Activated naive CD4-positive, alpha-beta T cell treated with Interleukin-2 at 50 U/mL for 16 hours (primary cell): Measurements from ENCODE around the gene DGCR2.
"Not testable (repeated sequence)": the region's sequence is repeated elsewhere in the genome, so short reads cannot be mapped to it uniquely, and the experiment has no call there.

Source experiments
- DNase-seq: peaks from one replicate; pipeline ENCODE4 v3.0.0-alpha.2; 2020

DGCR2 gene

DNA sequence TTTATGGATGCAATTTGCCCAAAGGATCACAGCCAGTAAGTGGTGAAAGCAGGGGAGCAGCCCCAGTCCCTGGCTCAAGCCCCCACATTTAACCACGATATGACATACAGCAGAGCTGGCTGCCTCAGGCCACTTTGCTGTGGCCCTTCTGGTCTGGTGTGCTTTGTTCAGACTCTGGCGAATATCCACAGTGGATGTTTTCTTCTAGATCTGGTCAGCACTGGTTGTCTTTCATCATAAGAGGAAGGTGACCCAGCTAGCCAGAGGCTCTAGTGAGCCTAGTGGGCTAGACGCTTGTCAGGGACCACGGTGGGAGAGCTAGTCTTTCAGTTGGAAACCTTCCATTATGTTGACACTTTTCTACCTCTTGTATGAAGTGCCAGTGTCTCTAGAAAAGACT is 42.5 kb downstream of the DGCR2 start:
- no peak for DNase-seq

DNA sequence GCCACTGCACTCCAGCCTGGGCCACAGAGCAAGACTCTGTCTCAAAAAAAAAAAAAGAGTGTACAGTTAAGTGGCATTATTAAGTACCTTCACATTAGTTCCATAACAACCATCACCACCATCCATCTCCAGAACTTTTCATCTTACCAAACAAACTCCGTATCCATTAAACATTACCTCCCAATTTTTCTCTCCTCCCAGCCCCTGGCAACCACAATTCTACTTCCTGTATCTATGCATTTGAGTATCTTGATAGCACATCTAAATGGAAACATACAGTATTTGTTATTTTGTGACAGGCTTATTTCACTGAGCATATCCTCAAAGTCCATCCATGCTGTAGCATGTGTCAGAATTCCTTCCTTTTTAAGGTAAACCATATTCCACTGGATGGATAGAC is 46.8 kb downstream of the DGCR2 start:
- DNase-seq: no peak

DNA sequence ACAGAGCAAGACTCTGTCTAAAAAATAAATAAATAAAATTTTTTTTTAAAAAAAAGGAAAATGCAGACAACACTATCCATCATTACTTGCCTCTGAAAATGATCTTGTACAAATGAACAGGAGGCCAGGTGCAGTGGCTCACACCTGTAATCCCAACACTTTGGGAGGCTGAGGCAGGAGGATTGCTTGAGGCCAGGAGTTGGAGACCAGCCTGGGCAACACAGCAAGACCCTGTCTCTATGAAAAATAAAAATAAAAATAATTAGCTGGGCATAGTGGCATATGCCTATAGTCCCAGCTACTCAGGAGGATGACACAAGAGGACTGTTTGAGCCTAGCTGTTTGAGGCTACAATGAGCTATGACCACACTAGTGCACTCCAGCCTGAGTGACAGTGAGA is 49.4 kb downstream of the DGCR2 start:
- not testable (repeated sequence) for DNase-seq

- no peak for DNase-seq
These were observed 51.6 kb downstream of the DGCR2 start for GRCh38 chr22:19070397-19071169.

GRCh38 chr22:19069451-19069850 is 52.8 kb downstream of the DGCR2 start:
- no peak for DNase-seq

GRCh38 chr22:19068784-19069271 is 53.4 kb downstream of the DGCR2 start:
- DNase-seq: no peak

DNA sequence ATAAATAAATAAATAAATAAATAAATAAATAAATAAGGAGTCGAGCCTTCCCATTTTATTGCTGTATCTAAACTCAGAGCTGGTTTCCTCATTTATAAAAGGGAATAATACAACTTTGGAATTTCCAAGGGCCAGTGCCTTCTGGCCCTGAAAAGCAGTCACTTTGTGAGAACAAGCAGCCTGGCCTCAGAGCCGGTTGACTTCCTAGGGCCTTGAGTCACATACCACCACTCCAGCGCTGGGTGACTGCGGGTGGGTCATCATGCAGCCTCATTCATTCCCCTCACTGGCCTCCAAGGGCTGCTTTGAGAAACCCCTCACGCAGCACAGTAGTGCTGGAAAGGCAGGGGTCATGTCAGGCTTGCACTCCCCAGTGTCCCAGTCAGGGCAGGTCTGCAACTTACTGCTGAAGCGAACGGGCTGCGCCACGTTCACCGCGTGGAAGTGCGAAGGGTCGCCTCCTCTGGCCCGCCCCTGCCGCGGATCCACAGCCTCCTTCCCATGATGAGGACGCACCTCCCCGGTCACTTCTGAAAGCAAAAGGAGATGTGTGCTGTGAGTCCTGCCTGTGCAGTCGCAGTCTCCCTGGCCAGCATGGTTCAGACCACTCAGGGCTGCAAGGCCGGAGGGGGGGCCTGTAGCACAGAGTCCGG is 54.4 kb downstream of the DGCR2 start:
- no peak for DNase-seq

GRCh38 chr22:19066531-19067271 is 55.5 kb downstream of the DGCR2 start:
- DNase-seq: no peak

DNA sequence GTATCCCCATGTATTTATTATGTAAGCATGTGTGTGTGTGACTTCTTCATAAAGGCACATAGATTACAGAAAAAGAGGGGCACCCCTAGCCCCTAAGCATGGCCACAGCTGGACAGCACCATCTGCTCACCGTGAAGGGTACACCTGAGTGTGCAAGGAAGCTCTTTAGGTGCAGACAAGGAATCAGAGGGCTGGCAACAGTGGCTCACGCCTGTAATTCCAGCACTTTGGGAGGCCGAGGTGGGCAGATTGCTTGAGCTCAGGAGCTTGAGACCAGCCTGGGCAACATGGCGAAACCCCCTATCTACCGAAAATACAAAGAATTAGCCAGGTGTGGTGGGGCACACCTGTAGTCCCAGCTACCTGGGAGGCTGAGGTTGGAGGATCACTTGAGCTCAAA is 56.3 kb downstream of the DGCR2 start:
- no peak for DNase-seq

- no peak for DNase-seq
These were observed 56.8 kb downstream of the DGCR2 start for GRCh38 chr22:19065298-19065859.

- no peak for DNase-seq
These were observed 57.7 kb downstream of the DGCR2 start for GRCh38 chr22:19064354-19065054.

- DNase-seq: no peak
These were observed 58.4 kb downstream of the DGCR2 start for GRCh38 chr22:19063581-19064353.

DNA sequence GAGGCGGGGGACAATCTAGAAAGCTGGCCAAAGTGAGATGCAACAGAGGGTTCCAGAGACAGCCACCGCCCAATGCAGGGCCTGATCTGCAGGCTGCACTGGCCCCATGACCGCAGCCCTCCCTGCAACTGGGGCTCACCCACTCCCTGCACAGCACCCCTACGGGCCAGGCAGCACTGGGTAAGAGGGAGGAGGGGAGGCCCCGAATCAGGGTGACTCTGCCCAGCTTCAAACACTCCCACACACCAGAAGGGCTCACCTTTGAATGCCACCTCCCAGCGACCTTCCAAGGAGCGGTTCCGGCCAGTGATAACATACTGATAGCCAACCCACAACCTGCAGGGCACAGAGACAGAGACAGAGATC is 59.3 kb downstream of the DGCR2 start:
- DNase-seq: no peak

GRCh38 chr22:19062139-19062942 is 59.9 kb downstream of the DGCR2 start:
- DNase-seq: no peak

GRCh38 chr22:19061471-19062138 is 60.6 kb downstream of the DGCR2 start:
- no peak for DNase-seq

DNA sequence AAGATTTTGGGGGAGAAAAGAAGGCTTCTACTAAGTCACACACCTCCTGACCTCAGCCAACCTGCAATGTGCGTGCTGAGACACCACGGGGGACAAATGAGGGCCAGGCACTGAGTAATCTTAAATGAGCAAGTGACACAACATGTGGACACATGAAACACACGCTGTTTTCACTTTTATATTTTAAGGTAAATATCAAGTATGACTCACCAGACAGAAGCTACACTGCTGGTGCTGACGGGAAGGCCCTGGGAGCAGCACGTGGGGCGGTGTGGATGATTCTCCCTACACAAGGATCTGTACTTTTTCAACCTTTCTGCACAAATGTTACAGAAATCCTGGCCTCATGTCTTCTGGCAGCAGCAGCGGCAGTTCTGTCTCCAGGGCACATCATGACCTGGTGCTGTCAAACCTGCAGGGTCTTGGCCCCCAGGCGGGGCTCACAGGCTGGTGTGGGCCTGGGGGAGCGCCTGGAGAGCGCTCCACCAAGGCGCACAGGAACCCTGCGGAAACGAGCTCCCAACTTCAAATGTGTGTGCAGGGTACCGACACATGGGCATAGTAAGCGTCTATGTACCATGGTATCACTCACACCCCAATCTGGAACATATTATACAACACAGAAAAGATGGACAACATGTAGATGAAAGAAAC is 61.7 kb downstream of the DGCR2 start:
- no peak for DNase-seq

- no peak for DNase-seq
These were observed 62.5 kb downstream of the DGCR2 start for GRCh38 chr22:19059481-19060278.

DNA sequence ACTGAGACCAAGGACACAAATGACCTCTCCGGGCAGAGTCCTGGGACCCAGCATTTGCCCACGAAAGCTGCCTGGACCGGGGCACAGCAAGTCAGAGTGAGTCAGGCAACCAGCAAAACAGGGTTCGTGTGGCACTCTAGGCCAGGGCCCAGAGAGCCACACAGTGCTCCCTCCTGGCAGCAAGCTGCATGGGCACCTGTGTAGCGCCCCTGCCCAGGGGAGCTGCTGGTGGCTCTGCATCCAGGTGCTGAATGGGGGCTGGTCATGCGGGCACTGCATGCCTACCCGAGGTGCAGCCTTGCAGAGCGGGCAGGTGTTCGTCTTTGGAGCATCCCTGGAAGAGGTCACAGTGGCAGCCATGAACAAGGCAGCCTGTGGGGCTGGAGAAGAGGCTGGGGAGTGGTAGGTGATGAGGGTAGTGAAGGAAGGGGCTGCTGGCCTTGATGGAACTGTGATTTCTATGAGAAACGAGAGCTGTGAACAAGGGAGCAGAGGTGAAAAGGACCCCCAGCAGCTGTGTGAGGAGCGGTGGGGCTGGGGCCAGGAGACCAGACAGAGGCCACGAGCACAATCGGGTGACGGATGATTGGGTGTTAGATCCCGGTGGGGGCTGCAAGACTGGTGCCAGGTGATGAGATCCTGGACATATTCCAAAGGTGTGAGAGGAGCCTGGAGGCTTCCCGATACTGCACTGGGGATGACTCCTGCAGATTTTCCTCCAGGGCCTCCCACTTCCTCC is 63.3 kb downstream of the DGCR2 start:
- no peak for DNase-seq
